ENCODE measurements around the gene CD200R1. TPM values are rescaled to one million over a fixed set of nuclear protein-coding genes. Genes with fewer than 3 reads are reported as not detected.

Gene CD200R1, protein sequence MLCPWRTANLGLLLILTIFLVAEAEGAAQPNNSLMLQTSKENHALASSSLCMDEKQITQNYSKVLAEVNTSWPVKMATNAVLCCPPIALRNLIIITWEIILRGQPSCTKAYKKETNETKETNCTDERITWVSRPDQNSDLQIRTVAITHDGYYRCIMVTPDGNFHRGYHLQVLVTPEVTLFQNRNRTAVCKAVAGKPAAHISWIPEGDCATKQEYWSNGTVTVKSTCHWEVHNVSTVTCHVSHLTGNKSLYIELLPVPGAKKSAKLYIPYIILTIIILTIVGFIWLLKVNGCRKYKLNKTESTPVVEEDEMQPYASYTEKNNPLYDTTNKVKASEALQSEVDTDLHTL
- not detected for polyA plus RNA-seq (2012; ENCODE audit: insufficient read depth, insufficient read length)

DNA sequence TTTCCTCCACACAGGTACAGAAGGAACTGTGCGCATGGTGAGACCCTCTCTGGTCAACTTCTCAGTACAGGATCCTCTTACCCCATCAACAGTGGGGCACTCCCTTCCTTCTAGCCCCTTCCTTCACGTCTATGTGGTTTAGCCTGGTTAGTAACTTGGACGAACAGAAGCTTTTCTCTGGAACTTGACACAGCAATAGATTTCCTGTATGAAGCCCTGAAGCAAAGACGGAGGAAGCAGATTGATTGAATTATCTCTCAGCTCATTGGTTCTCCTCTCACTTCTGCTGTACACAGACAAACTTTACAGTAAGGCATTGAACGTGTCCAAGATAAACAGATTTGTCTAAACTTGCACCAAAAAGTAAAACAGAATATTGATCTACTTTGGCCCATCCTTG, at the start of gene CD200R1:
Gene CD200R1 (minus strand): TSS at position 210 of the 400 bp plus-strand sequence. CDS start 246 bp downstream, outside the sequence.
- no peak within 1 kb of the TSS for H3K4me3 ChIP-seq (ENCODE audit: low read length)
- no peak for DNase-seq (ENCODE audit: low read depth, low spot score)

GRCh38 chr3:113021471-113021870, 46.6 kb upstream of the CD200R1 start:
- DNase-seq (ENCODE audit: low read depth, low spot score) = no peak
- no peak overlapping the region for H3K4me3 ChIP-seq (ENCODE audit: low read length)

DNA sequence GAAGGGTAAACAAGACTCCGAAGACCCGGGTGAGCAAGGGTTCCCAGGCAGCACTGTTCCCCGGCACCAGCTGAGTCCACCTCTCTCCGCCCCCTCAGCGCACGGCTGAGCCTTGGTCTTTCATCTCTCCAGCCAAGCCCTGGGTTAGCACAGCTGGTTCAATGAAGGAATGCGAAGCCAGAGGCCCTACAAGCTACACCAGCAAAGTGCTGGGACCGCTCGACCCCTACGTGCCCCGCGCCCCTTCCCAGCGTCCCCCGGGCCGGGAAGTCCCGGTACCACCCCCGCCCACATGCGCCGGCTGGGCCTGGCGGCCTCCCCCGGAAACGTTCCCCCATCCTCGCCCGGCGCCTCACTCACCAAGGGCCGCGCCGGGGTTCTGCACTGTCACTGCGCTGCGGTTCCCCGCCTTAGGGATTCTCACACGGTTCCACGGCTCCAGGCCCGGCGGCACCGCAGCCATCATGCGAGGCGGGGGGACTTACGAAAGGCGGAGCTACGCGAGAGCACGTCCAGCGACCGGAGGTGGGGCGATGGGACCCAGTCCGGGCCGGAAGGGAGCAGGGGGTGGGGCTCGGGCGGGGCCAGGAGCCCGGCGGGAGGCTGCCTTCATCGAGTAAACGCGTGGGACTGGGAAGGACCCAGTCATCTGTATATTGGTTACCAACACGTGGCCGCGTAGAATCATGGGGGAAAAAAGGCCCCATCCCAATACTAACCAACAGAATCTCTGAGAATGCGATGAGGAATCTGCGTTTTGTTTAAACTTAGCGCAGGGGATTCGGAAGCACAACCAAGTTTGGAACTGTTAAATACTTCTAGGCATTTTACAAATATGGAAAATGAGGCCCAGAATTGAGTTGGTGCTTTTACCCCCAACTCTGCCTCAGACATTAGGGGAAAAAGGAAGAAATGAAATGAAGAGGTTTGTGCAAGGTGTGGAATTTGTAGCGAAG, 44.6 kb upstream of the CD200R1 start:
- DNase-seq (ENCODE audit: low read depth, low spot score) = peak; percentile 85
- H3K4me3 ChIP-seq (ENCODE audit: low read length) = peak overlapping the region; percentile 85

GRCh38 chr3:113018536-113019181, 43.8 kb upstream of the CD200R1 start:
- peak overlapping the region; percentile 85 for H3K4me3 ChIP-seq (ENCODE audit: low read length)
- DNase-seq (ENCODE audit: low read depth, low spot score) = no peak

DNA sequence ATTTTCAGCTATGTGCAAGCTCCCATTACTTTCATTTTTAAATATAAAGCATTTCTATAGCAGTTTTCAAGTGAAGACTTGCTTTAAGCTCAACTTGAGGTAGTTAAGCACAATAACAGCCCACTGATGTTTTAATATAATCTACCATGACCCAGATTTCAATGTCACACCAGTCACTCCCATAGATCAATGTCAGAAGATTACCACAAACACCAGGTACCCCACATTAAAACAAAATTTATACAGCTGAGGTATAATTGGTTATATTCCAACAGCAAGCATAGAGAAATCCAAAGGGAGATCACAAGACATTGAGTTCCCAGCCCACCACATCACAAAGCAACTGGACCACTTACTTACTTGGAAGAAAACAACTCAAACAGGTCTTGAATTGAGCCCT, 38.7 kb upstream of the CD200R1 start:
- DNase-seq (ENCODE audit: low read depth, low spot score) = peak; percentile 27
- no peak overlapping the region for H3K4me3 ChIP-seq (ENCODE audit: low read length)

DNA sequence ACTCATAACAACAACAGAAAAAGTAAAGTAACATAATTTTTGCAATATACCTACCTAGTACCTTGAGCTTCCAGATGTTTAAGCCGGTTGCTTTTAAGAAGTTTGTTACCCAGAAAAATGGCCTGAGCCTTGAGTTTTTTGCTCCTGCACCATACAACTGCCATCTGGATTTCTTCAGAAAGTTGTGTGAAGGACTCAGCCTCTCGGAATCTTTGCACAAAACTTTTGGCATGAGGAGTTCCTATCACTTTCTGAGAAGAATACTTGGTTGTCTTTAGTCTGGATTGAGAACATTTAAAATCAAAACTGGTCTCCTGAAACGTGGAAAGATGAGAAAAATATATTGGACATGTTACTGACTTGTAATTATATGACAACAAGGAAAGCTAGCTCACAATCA, 33.2 kb upstream of the CD200R1 start:
- no peak overlapping the region for H3K4me3 ChIP-seq (ENCODE audit: low read length)
- no peak for DNase-seq (ENCODE audit: low read depth, low spot score)

- H3K4me3 ChIP-seq (ENCODE audit: low read length) = no peak overlapping the region
These were observed 31.6 kb upstream of the CD200R1 start for GRCh38 chr3:113006359-113007056.

GRCh38 chr3:113005611-113006010, 30.7 kb upstream of the CD200R1 start:
- peak; percentile 87 for DNase-seq (ENCODE audit: low read depth, low spot score)
- H3K4me3 ChIP-seq (ENCODE audit: low read length) = no peak overlapping the region

More at GRCh38 chr3:113006359-113007056, 31.6 kb upstream of the CD200R1 start:
- no peak for DNase-seq (ENCODE audit: low read depth, low spot score)

DNA sequence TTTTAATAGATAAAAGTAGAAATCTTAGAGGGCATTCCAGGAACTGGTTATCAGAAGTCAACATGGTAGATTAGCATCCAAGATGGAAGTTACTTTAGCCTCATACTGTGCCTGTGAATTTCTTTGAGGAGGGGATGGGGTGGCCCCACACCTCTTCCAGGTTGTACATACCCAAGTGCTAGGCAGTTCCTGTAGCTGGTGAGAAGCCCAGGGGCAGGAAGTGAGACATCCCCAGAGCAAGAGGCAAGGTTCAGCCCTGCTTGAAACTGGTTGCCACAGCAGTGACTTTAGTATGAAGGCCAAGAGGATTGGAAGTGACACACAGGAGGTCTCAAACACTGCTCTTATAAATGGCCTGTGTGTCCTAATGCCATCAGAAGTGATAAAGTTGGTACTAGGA, 27.8 kb upstream of the CD200R1 start:
- no peak overlapping the region for H3K4me3 ChIP-seq (ENCODE audit: low read length)
- DNase-seq (ENCODE audit: low read depth, low spot score) = peak; percentile 35

GRCh38 chr3:113002037-113002436, 27.1 kb upstream of the CD200R1 start:
- DNase-seq (ENCODE audit: low read depth, low spot score) = no peak
- H3K4me3 ChIP-seq (ENCODE audit: low read length) = no peak overlapping the region

- DNase-seq (ENCODE audit: low read depth, low spot score) = no peak
- H3K4me3 ChIP-seq (ENCODE audit: low read length) = no peak overlapping the region
These were observed 25.8 kb upstream of the CD200R1 start for GRCh38 chr3:113000691-113001090.

DNA sequence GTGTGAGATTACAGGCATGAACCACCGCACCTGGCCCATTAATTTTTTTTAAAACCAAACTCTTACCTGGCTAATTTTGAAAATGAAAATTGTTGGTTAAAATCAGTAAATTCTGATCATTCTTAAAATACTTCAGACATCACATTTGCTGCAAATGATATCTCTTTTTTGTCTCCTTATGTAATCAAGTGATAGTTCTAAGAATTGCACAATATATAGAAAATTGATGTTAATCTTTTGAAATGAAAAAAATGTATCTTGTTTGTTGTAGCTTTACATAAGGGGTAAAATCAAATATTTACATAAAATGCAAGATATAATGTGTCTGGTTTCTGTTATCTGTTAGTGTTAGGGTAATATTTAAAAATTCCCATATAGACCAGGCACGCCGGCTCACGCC, 20.9 kb upstream of the CD200R1 start:
- no peak overlapping the region for H3K4me3 ChIP-seq (ENCODE audit: low read length)
- no peak for DNase-seq (ENCODE audit: low read depth, low spot score)

GRCh38 chr3:112990672-112991602, 16.0 kb upstream of the CD200R1 start, which contains the start of gene GTPBP8:
Gene GTPBP8, plus strand, starts transcription at chr3:112990984. Its CDS starts 16 bp downstream, at chr3:112991000.
- peak; percentile 78 for DNase-seq (ENCODE audit: low read depth, low spot score)
- H3K4me3 ChIP-seq (ENCODE audit: low read length) = peak within 1 kb of the TSS; percentile 92

DNA sequence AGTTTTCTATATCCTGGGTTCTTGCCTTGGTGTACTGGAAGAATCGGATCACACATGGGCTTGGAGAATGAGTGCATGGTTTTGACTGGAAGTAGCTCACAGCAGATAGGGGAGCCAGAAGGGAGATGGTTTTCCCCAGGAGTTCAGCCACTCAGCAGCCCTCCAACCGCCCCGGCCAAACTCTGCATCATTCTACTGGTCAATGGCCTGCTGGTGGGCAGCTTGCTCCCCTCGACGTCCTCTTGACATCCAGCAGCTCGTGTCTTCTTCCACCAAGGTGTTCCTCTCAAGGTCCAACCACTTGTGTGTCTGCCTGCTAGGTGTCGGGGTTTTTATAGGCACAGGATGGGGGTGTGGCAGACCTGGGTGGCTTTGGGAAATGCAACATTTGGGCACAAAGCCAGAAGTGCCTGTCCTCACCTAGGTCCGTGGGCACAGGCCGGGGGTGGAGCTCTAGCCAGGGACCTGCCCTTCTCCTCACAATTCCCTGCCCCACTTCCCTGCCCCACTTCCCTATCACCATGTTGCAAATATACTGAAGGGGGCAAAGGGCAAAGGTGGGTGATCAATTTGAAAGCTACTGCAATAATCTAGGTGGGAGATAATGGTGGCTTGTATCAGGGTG, 12.9 kb upstream of the CD200R1 start:
- H3K4me3 ChIP-seq (ENCODE audit: low read length) = no peak overlapping the region
- no peak for DNase-seq (ENCODE audit: low read depth, low spot score)

DNA sequence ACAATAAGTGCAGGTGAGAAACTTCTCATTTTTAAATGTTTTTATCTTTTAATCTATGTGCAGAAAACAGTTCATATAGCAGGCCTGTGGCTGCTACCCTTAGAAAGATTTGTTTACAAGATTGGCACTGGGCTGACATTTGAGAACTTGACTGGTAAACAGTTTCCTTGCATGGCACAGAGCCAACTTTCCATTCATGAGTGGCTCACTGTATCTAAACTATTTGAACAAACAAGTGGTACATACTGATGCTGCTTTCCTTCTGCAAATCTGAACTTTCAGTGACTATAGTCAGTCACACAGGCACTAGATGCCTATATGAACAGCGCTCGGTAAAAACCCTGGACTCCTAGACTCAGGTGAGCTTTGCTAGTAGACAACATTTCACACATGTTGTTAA, 9.6 kb upstream of the CD200R1 start:
- H3K4me3 ChIP-seq (ENCODE audit: low read length) = no peak overlapping the region
- DNase-seq (ENCODE audit: low read depth, low spot score) = no peak

GRCh38 chr3:112982710-112983109, 7.8 kb upstream of the CD200R1 start:
- no peak for DNase-seq (ENCODE audit: low read depth, low spot score)
- H3K4me3 ChIP-seq (ENCODE audit: low read length) = no peak overlapping the region

DNA sequence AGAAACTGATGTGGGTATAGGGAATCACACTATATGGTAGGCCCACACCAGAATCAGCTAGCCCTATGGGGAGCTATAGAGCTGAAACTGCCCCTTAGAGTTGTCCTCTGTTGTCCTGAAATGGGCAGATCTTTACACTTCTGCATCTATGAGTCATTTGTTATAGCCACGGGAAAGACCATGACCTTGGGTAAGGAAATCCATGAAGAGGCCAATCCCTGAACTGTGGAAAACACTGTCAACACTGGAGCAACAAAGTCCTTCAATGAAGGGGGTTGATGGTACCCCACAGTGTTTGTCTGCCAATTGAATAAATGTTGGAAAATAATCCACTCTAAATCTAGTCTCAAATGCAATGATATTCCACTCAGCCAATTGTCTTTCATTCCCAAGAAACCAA, 5.2 kb upstream of the CD200R1 start:
- DNase-seq (ENCODE audit: low read depth, low spot score) = no peak
- no peak overlapping the region for H3K4me3 ChIP-seq (ENCODE audit: low read length)

All from Jurkat, Clone E6-1 (cell line).